Keratinocyte (primary cell): ENCODE measurements around the gene SLC43A1. TPM values are rescaled to one million over a fixed set of nuclear protein-coding genes. Genes with fewer than 3 reads are reported as not detected.
A peak's percentile ranks its signal among the peaks of the same experiment; 100 is the strongest.

Experiments used
- DNase-seq: peaks from one replicate; pipeline ENCODE4 v3.0.0-alpha.2; 2011; ENCODE audit warnings: low read depth, missing footprints, low spot score
- FAIRE-seq: peaks from 2 replicates; lab custom pipeline; 2011; peaks lifted over from hg19 to GRCh38; lab: Jason Lieb, UNC
- H2AFZ ChIP-seq: 2 replicates; pipeline ENCODE4 v1.6.0; 2012; ENCODE audit warnings: low read length, control low read depth, inconsistent platforms; ENCODE audit not compliant: control insufficient read depth
- H3K27ac ChIP-seq: 2 replicates; pipeline ENCODE4 v1.5.1; 2011; ENCODE audit warnings: low read length; ENCODE audit not compliant: control insufficient read depth, insufficient read depth
- H3K27me3 ChIP-seq: 3 replicates; pipeline ENCODE4 v1.6.0; 2011; ENCODE audit warnings: low read length; ENCODE audit not compliant: control insufficient read depth, insufficient read depth; ENCODE audit errors: extremely low read depth
- H3K36me3 ChIP-seq, 2 experiments: 2 replicates in 1 of 2; 3 replicates in 1 of 2; pipeline ENCODE4 v1.5.1; 2011; ENCODE audit warnings: low read length in 2 of 2, mild to moderate bottlenecking in 1 of 2; ENCODE audit not compliant: control insufficient read depth in 2 of 2, insufficient read depth in 2 of 2; ENCODE audit errors: extremely low read depth in 1 of 2
- H3K4me1 ChIP-seq: 3 replicates; pipeline ENCODE4 v1.5.1; 2011; ENCODE audit warnings: low read length; ENCODE audit not compliant: control insufficient read depth, insufficient read depth; ENCODE audit errors: extremely low read depth
- H3K4me2 ChIP-seq: 3 replicates; pipeline ENCODE4 v1.6.0; 2011; ENCODE audit warnings: low read depth, low read length; ENCODE audit not compliant: control insufficient read depth, insufficient read depth; ENCODE audit errors: extremely low read depth
- H3K4me3 ChIP-seq, 3 experiments: fragments of 200-600 bp in 1 of 3; sonication (generic) in 1 of 3; 2 replicates in 2 of 3; 3 replicates in 1 of 3; pipeline ENCODE4 v1.5.1; 2011 to 2016; ENCODE audit warnings: low read length in 3 of 3, mild to moderate bottlenecking in 3 of 3, control low read depth in 2 of 3, inconsistent platforms in 1 of 3, low read depth in 1 of 3, mixed read lengths in 1 of 3, mixed run types in 1 of 3, moderate library complexity in 1 of 3; ENCODE audit not compliant: control insufficient read depth in 2 of 3, insufficient read depth in 2 of 3; ENCODE audit errors: extremely low read depth in 1 of 3
- H3K79me2 ChIP-seq: 2 replicates; pipeline ENCODE4 v1.6.0; 2012; ENCODE audit warnings: low read length; ENCODE audit not compliant: control insufficient read depth, insufficient read depth
- H3K9ac ChIP-seq: 3 replicates; pipeline ENCODE4 v1.6.0; 2011; ENCODE audit warnings: low read length; ENCODE audit not compliant: control insufficient read depth, insufficient read depth; ENCODE audit errors: extremely low read depth
- H3K9me1 ChIP-seq: 3 replicates; pipeline ENCODE4 v1.6.0; 2011; ENCODE audit warnings: low read length; ENCODE audit not compliant: control insufficient read depth, insufficient read depth; ENCODE audit errors: extremely low read depth
- H3K9me3 ChIP-seq: 2 replicates; pipeline ENCODE4 v1.5.1; 2012; ENCODE audit warnings: low read depth, low read length; ENCODE audit not compliant: control insufficient read depth
- H4K20me1 ChIP-seq: 3 replicates; pipeline ENCODE4 v1.6.0; 2011; ENCODE audit warnings: low read length; ENCODE audit not compliant: control insufficient read depth, insufficient read depth; ENCODE audit errors: extremely low read depth
- EZH2 ChIP-seq: IDR thresholded peaks from one replicate; pipeline ENCODE4 v1.6.1; 2012; ENCODE audit warnings: inconsistent platforms, mild to moderate bottlenecking, low read length, moderate library complexity
- dilution Hi-C: fragments of 300-500 bp; cut with MboI; formaldehyde crosslinking; loops from one replicate; pipeline ENCODE4 v1.7.0; 2020; ENCODE audit warnings: low sequenced_read_pairs; ENCODE audit not compliant: extremely low pct_ligation_motif_present
- polyA plus RNA-seq, 5 experiments: library from polyadenylated mRNA; depleted of rRNA in 3 of 5; stranded (reverse) in 3 of 5; stranded (forward) in 1 of 5; unstranded in 1 of 5; fragments of >200 nt; gene quantifications; 1 replicate in 1 of 5; 2 replicates in 3 of 5; 3 replicates in 1 of 5; pipeline versions ENCODE4 v1.2.1 to v1.2.3, GENCODE V29; 2011 to 2012; ENCODE audit warnings: missing spikeins in 2 of 5, low read depth in 1 of 5, low replicate concordance in 1 of 5
- TF ChIP-seq, protein P1 (sequence below), 3 experiments: IDR thresholded peaks in 1 of 3; conservative IDR thresholded peaks in 1 of 3; optimal IDR thresholded peaks in 1 of 3; 2 replicates in 2 of 3; 3 replicates in 1 of 3; pipeline versions ENCODE3 to v1.5.1; 2011; ENCODE audit warnings: low read length in 3 of 3, mild to moderate bottlenecking in 3 of 3, moderate library complexity in 2 of 3, control low read depth in 1 of 3, inconsistent platforms in 1 of 3; ENCODE audit not compliant: insufficient read depth in 2 of 3; ENCODE audit errors: extremely low read depth in 1 of 3

Gene SLC43A1
- polyA plus RNA-seq, 1 donor (not counting 4 experiments of a cell fraction or from before 2014, with no cell fraction given) = 0.75 TPM

DNA sequence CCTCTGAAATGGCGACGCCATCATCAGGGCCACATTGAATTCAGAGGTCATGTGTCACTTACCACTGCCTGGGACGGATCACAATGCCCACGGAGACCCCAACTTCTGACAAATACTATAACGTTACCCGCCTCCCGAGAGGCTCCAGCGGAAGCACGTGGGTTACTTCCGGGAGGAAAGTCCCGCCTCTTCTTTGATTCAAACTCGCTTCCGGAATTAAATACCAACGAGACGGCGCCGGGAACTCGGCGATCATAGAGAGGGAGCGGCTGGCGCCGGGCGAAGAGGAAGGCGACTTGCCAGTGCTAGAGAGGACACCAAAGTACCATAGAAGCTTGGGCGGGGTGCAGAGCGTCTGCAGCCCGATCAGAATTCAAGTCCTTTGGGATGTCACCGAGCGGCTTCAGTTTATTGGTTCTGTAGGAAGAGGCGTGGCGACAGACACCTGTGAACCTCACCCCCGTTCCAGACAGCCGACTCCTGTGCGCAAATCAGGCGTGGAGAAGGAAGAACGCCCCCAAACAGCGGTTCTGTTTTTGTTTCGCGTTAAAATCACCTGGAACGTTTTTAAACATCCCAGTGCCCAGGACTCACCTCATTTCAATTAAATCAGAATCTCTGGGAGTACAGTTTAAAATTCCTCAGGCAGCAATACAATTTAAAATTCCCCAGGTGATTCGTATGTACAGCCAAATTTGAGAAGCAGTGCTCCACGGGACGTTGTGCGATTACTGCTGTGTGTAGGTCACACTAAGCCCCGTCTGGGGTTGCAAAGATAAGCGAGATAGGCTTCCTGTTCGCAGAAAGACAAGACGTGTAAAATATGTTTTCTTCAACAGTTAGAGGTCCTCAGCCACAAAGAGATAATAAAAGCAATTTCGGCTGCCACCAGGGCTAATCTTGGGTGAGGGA lies 15.3 kb upstream of the SLC43A1 start, which contains the start of gene TIMM10:
TSS of gene TIMM10 (minus strand) at position 159 of the 912 bp plus-strand sequence. CDS start 565 bp downstream, outside the sequence.
- FAIRE-seq (peak; percentile 71), DNase-seq (peak; percentile 98)
- peak within 1 kb of the TSS; percentile 97 for H2AFZ ChIP-seq
- peaks cover 2 to 8% of the 10 kb centered on the region in 2 experiments for H3K36me3 ChIP-seq
- peak within 1 kb of the TSS; percentile 83 for H3K9ac ChIP-seq
- peak within 1 kb of the TSS; percentile 91 for H3K4me2 ChIP-seq
- H3K79me2 ChIP-seq = peaks cover 20% of the 10 kb centered on the region
- H3K27me3 ChIP-seq = no peaks in the 10 kb centered on the region
- peaks cover 14% of the 10 kb centered on the region for H3K4me1 ChIP-seq
- peak within 1 kb of the TSS; percentile 74 for H3K27ac ChIP-seq
- no peak for TF ChIP-seq EZH2
- TF ChIP-seq, protein P1, sequence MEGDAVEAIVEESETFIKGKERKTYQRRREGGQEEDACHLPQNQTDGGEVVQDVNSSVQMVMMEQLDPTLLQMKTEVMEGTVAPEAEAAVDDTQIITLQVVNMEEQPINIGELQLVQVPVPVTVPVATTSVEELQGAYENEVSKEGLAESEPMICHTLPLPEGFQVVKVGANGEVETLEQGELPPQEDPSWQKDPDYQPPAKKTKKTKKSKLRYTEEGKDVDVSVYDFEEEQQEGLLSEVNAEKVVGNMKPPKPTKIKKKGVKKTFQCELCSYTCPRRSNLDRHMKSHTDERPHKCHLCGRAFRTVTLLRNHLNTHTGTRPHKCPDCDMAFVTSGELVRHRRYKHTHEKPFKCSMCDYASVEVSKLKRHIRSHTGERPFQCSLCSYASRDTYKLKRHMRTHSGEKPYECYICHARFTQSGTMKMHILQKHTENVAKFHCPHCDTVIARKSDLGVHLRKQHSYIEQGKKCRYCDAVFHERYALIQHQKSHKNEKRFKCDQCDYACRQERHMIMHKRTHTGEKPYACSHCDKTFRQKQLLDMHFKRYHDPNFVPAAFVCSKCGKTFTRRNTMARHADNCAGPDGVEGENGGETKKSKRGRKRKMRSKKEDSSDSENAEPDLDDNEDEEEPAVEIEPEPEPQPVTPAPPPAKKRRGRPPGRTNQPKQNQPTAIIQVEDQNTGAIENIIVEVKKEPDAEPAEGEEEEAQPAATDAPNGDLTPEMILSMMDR (optimal IDR thresholded peaks at IDR 0.05 in 1 of 3, IDR thresholded peaks at IDR 0.05 in 1 of 3, conservative IDR thresholded peaks at IDR 0.05 in 1 of 3; ENCODE audit: extremely low read depth in 1 of 3, insufficient read depth in 2 of 3, low read length in 3 of 3) = no peak
- dilution Hi-C loops = no loop called here
- peak within 1 kb of the TSS; percentile 61 to 96 (median 95) for H3K4me3 ChIP-seq
- no peaks in the 10 kb centered on the region for H4K20me1 ChIP-seq
- H3K9me3 ChIP-seq = no peaks in the 10 kb centered on the region
- no peaks in the 10 kb centered on the region for H3K9me1 ChIP-seq

GRCh38 chr11:57530215-57530595 lies 14.7 kb upstream of the SLC43A1 start:
- Histone ChIP-seq H3K9me3 (no peaks in the 10 kb centered on the region), H3K27ac (peak overlapping the region; percentile 74), H3K79me2 (peaks cover 20% of the 10 kb centered on the region), H3K4me2 (peak overlapping the region; percentile 91), H3K4me1 (peaks cover 14% of the 10 kb centered on the region), H4K20me1 (no peaks in the 10 kb centered on the region), H3K9me1 (no peaks in the 10 kb centered on the region), H3K4me3 (peak overlapping the region; percentile 61 to 96 (median 95)), H3K27me3 (no peaks in the 10 kb centered on the region), H3K36me3 (peaks cover 2 to 8% of the 10 kb centered on the region in 2 experiments), H2AFZ (peak overlapping the region; percentile 97), H3K9ac (peak overlapping the region; percentile 83)
- dilution Hi-C loops = no loop called here
- TF ChIP-seq EZH2 = no peak
- TF ChIP-seq, protein P1 (optimal IDR thresholded peaks at IDR 0.05 in 1 of 3, IDR thresholded peaks at IDR 0.05 in 1 of 3, conservative IDR thresholded peaks at IDR 0.05 in 1 of 3; ENCODE audit: extremely low read depth in 1 of 3, insufficient read depth in 2 of 3, low read length in 3 of 3) = no peak
- DNase-seq (no peak), FAIRE-seq (no peak)
